22Rv1 (cell line): Measurements from ENCODE around the gene CRADD.

Experiments used
- ZFX ChIP-seq: fragments of 450-650 bp; IDR thresholded peaks from 2 replicates; pipeline ENCODE4 v1.6.1; 2017; ENCODE audit warnings: antibody characterized with exemption, borderline replicate concordance
- TF ChIP-seq, protein P1 (sequence below): fragments of 450-650 bp; IDR thresholded peaks from 2 replicates; pipeline ENCODE4 v1.5.1; 2017; ENCODE audit warnings: mild to moderate bottlenecking

DNA sequence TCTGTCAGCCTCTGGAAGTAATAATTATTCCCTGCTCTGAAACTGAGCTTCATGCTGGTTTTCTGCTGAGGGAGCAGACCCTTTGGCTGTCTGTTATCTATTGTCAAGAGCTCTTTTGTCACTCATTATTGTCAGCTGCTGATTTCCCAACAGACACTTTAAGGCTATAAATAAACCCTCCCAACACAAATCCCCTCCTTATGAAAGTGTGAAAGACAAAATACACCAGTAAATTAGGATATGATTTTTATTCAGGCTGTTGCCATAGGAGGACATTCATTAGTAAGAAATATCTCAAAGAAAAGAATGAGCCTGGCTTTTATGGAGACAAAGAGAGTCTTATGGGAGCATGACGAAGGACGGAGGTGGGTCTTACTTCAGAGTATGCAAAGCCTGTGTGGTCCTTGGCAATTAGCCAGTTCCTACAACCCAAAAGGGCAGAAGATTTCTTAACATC is 180.8 kb downstream of the CRADD start:
- TF ChIP-seq, protein P1, sequence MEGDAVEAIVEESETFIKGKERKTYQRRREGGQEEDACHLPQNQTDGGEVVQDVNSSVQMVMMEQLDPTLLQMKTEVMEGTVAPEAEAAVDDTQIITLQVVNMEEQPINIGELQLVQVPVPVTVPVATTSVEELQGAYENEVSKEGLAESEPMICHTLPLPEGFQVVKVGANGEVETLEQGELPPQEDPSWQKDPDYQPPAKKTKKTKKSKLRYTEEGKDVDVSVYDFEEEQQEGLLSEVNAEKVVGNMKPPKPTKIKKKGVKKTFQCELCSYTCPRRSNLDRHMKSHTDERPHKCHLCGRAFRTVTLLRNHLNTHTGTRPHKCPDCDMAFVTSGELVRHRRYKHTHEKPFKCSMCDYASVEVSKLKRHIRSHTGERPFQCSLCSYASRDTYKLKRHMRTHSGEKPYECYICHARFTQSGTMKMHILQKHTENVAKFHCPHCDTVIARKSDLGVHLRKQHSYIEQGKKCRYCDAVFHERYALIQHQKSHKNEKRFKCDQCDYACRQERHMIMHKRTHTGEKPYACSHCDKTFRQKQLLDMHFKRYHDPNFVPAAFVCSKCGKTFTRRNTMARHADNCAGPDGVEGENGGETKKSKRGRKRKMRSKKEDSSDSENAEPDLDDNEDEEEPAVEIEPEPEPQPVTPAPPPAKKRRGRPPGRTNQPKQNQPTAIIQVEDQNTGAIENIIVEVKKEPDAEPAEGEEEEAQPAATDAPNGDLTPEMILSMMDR, result no peak
- no peak for TF ChIP-seq ZFX
